Measurements from ENCODE around the gene KCNE1. TPM values are rescaled to one million over a fixed set of nuclear protein-coding genes. Genes with fewer than 3 reads are reported as not detected.
"Not testable (repeated sequence)": the region's sequence is repeated elsewhere in the genome, so short reads cannot be mapped to it uniquely, and the experiment has no call there.

KCNE1 gene
- total RNA-seq, 1 donor from 2014 or later = 0.59 TPM

DNA sequence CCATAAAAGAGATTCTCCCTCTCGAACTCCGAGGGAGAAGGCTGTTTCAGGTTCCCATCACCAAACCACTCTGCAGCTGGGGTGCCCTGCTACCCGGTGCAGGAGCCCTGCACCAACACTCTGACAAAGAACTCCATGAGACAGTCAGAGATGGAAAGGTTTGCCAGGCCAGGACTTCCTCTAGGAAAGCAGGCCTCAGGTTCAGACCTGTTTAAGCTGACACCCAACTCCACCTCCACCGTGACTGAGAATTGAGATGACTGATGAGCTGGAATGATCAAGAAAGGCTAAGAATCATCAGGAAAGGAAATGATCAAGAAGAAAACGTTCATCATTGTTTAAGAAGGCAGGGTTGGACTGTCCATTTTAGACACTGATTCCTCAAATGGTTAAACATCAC, 46.2 kb upstream of the KCNE1 start:
- Mint-ChIP-seq H3K27me3 (ENCODE audit: unreplicated experiment) (no peaks in the 10 kb centered on the region), H3K4me3 (ENCODE audit: unreplicated experiment) (no peak overlapping the region), H3K36me3 (ENCODE audit: unreplicated experiment) (no peaks in the 10 kb centered on the region), H3K4me1 (ENCODE audit: unreplicated experiment) (peaks cover 33% of the 10 kb centered on the region), H3K9me3 (ENCODE audit: unreplicated experiment) (peaks cover 10% of the 10 kb centered on the region), H3K27ac (ENCODE audit: unreplicated experiment) (no peak overlapping the region)
- DNase-seq (ENCODE audit: extremely low spot score, unreplicated experiment) = no peak
- TF ChIP-seq, protein P1, sequence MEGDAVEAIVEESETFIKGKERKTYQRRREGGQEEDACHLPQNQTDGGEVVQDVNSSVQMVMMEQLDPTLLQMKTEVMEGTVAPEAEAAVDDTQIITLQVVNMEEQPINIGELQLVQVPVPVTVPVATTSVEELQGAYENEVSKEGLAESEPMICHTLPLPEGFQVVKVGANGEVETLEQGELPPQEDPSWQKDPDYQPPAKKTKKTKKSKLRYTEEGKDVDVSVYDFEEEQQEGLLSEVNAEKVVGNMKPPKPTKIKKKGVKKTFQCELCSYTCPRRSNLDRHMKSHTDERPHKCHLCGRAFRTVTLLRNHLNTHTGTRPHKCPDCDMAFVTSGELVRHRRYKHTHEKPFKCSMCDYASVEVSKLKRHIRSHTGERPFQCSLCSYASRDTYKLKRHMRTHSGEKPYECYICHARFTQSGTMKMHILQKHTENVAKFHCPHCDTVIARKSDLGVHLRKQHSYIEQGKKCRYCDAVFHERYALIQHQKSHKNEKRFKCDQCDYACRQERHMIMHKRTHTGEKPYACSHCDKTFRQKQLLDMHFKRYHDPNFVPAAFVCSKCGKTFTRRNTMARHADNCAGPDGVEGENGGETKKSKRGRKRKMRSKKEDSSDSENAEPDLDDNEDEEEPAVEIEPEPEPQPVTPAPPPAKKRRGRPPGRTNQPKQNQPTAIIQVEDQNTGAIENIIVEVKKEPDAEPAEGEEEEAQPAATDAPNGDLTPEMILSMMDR (IDR thresholded peaks at IDR 0.05) = no peak

DNA sequence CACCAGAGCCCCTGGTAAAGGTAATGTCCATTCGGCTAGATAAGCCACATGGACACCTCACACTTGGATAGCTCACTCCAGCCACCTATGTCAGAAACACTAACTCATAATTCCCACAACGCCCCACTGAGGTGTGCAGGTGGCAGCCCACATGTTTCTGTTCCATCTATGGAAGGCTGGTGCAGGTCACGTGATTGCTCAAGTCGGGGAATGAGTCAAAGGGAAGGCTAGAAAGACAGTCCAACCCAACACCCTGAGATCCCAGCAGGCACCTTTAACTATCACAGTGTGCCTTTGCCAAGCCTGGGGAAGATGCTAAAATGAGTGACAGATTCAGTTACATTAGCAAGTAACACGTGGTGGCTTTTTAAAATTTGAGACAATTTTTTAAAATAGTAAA, 45.3 kb upstream of the KCNE1 start:
- Mint-ChIP-seq H3K27me3 (ENCODE audit: unreplicated experiment) (no peaks in the 10 kb centered on the region), H3K4me1 (ENCODE audit: unreplicated experiment) (peaks cover 42% of the 10 kb centered on the region), H3K27ac (ENCODE audit: unreplicated experiment) (no peak overlapping the region), H3K36me3 (ENCODE audit: unreplicated experiment) (no peaks in the 10 kb centered on the region), H3K9me3 (ENCODE audit: unreplicated experiment) (peaks cover 10% of the 10 kb centered on the region), H3K4me3 (ENCODE audit: unreplicated experiment) (no peak overlapping the region)
- TF ChIP-seq, protein P1 (IDR thresholded peaks at IDR 0.05) = no peak
- DNase-seq (ENCODE audit: extremely low spot score, unreplicated experiment) = no peak

DNA sequence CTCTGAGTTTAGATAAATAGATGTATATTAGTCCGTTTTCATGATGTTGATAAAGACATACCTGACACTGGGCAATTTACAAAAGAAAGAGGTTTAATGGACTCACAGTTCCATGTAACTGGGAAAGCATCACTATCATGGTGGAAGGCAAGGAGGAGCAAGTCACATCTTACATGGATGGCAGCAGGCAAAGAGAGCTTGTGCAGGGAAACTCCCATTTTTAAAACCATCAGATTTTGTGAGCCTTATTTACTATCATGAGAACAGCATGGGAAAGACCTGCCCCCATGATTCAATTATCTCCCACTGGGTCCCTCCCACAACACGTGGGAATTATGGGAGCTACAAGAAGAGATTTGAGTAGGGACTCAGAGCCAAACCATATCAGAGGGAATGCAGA, 42.7 kb upstream of the KCNE1 start:
- peak overlapping the region; percentile 41 for H3K27ac Mint-ChIP-seq (ENCODE audit: unreplicated experiment)
- not testable (repeated sequence) for H3K36me3 Mint-ChIP-seq (ENCODE audit: unreplicated experiment); H3K27me3 Mint-ChIP-seq (ENCODE audit: unreplicated experiment); H3K9me3 Mint-ChIP-seq (ENCODE audit: unreplicated experiment); H3K4me3 Mint-ChIP-seq (ENCODE audit: unreplicated experiment); DNase-seq (ENCODE audit: extremely low spot score, unreplicated experiment)
- peaks cover 34% of the 10 kb centered on the region for H3K4me1 Mint-ChIP-seq (ENCODE audit: unreplicated experiment)

DNA sequence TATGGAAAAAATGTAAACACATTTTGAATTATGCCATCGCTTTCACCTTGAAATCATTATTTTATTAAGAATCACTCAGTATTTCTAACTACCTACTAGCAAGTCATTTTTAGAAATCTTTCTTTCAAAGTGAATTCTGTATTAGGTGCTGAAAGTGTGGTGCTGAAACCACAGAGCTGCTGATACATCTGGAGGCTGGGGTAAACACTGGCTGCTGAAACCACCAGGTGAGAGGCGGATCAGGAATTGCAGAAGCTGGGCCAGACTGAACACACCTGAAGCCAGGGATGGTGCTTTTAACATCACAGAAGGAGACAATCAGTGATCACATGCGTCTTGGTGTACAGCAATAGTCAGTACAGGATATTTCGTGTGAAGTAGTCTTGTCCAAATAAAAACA, 42.2 kb upstream of the KCNE1 start:
- no peak for DNase-seq (ENCODE audit: extremely low spot score, unreplicated experiment)
- TF ChIP-seq, protein P1 (IDR thresholded peaks at IDR 0.05) = no peak
- no peaks in the 10 kb centered on the region for H3K27me3 Mint-ChIP-seq (ENCODE audit: unreplicated experiment)
- no peaks in the 10 kb centered on the region for H3K36me3 Mint-ChIP-seq (ENCODE audit: unreplicated experiment)
- H3K4me3 Mint-ChIP-seq (ENCODE audit: unreplicated experiment) = no peak overlapping the region
- H3K4me1 Mint-ChIP-seq (ENCODE audit: unreplicated experiment) = peaks cover 34% of the 10 kb centered on the region
- H3K27ac Mint-ChIP-seq (ENCODE audit: unreplicated experiment) = peak overlapping the region; percentile 41
- H3K9me3 Mint-ChIP-seq (ENCODE audit: unreplicated experiment) = peaks cover 10% of the 10 kb centered on the region

DNA sequence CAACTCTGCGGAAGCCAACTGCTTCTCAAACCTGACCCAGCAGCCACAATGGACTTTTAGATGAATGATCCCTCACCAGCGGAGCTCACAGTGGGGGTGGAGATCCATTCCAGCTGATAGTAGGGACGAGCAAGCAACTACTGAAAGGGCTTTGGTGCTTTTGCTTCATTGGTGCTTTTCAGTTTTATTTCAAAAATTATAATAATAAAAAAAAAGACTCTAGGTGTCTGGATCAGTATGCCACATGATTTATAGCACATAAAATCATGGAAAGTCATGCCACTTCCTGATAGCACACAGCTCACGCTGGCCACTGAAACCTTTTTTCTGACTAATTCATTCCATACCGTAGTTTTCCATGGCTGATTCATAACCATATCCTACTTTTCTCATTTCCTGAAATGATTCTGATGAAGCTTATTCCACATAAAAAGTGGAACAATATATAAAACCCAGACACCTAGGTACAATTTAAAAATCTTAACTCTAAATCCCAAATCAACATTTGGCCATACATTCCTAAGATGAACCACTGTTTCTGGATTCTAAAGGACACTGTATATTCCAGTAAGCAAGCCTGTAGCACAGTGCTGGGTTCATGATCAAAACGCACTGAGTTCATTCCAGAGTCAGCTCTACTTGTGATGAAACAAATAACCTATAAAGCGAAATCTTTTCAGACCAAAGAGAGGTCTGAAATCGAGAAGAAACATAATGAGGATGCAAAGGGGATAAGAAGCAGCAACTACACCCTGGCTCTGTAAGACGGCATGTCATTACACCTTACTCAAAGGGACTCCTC, 41.3 kb upstream of the KCNE1 start:
- H3K27me3 Mint-ChIP-seq (ENCODE audit: unreplicated experiment) = no peaks in the 10 kb centered on the region
- H3K9me3 Mint-ChIP-seq (ENCODE audit: unreplicated experiment) = peaks cover 6% of the 10 kb centered on the region
- peaks cover 26% of the 10 kb centered on the region for H3K4me1 Mint-ChIP-seq (ENCODE audit: unreplicated experiment)
- no peaks in the 10 kb centered on the region for H3K36me3 Mint-ChIP-seq (ENCODE audit: unreplicated experiment)
- peak overlapping the region; percentile 47 for H3K4me3 Mint-ChIP-seq (ENCODE audit: unreplicated experiment)
- TF ChIP-seq, protein P1 (IDR thresholded peaks at IDR 0.05) = no peak
- no peak for DNase-seq (ENCODE audit: extremely low spot score, unreplicated experiment)
- peak overlapping the region; percentile 84 for H3K27ac Mint-ChIP-seq (ENCODE audit: unreplicated experiment)
